SK-N-SH treated with all-trans-retinoic acid at 6 μM for 48 hours (cell line): ENCODE results near the gene NCK2.

Experiments
- ATAC-seq: fragments of 200-7000 bp; cut with Tn5 transposase; 3 replicates; pipeline ENCODE4 v1.9.1; 2020; ENCODE audit warnings: mild to moderate bottlenecking, moderate library complexity
- ARNTL ChIP-seq: fragments of 450-650 bp; formaldehyde crosslinking; IDR thresholded peaks from 2 replicates; pipeline ENCODE4 v1.5.0; 2020; ENCODE audit warnings: low read depth, mild to moderate bottlenecking, moderate library complexity, borderline replicate concordance
- BACH2 ChIP-seq: fragments of 250-450 bp; sonication (Bioruptor Pico); IDR thresholded peaks from 2 replicates; pipeline ENCODE4 v1.9.0; 2021; ENCODE audit warnings: mild to moderate bottlenecking, borderline replicate concordance
- CSDC2 ChIP-seq: fragments of 250-450 bp; sonication (Bioruptor Pico); IDR thresholded peaks from 2 replicates; pipeline ENCODE4 v1.5.0; 2020; ENCODE audit warnings: mild to moderate bottlenecking, moderate library complexity
- ESRRG ChIP-seq: fragments of 250-450 bp; sonication (Bioruptor Pico); IDR thresholded peaks from 2 replicates; pipeline ENCODE4 v1.6.1; 2021; ENCODE audit warnings: mild to moderate bottlenecking
- GLIS3 ChIP-seq: fragments of 250-450 bp; sonication (Bioruptor Pico); IDR thresholded peaks from 2 replicates; pipeline ENCODE4 v1.5.0; 2020; ENCODE audit warnings: mild to moderate bottlenecking, moderate library complexity
- ISL1 ChIP-seq: fragments of 250-450 bp; sonication (Bioruptor Pico); IDR thresholded peaks from 2 replicates; pipeline ENCODE4 v2.1.2; 2022; ENCODE audit warnings: mild to moderate bottlenecking, moderate library complexity
- OSR1 ChIP-seq: fragments of 250-450 bp; sonication (Bioruptor Pico); IDR thresholded peaks from 2 replicates; pipeline ENCODE4 v1.8.0; 2022; ENCODE audit warnings: moderate library complexity, mild to moderate bottlenecking, inconsistent platforms
- PPARA ChIP-seq: fragments of 250-450 bp; sonication (Bioruptor Pico); IDR thresholded peaks from 2 replicates; pipeline ENCODE4 v1.5.0; 2020; ENCODE audit warnings: mild to moderate bottlenecking, borderline replicate concordance
- SNAI2 ChIP-seq: fragments of 250-450 bp; sonication (Bioruptor Pico); IDR thresholded peaks from 2 replicates; pipeline ENCODE4 v1.5.0; 2020; ENCODE audit warnings: mild to moderate bottlenecking, moderate library complexity
- TOX ChIP-seq: fragments of 250-450 bp; sonication (Bioruptor Pico); IDR thresholded peaks from 2 replicates; pipeline ENCODE4 v1.8.0; 2021; ENCODE audit warnings: mild to moderate bottlenecking, moderate library complexity, borderline replicate concordance
- ZC3H10 ChIP-seq: fragments of 250-450 bp; sonication (Bioruptor Pico); IDR thresholded peaks from 2 replicates; pipeline ENCODE4 v1.5.1; 2021; ENCODE audit warnings: mild to moderate bottlenecking, moderate library complexity
- ZFP3 ChIP-seq: fragments of 250-450 bp; sonication (Bioruptor Pico); IDR thresholded peaks from 2 replicates; pipeline ENCODE4 v1.5.0; 2020; ENCODE audit warnings: mild to moderate bottlenecking, moderate library complexity
- ZFP30 ChIP-seq: fragments of 450-650 bp; formaldehyde crosslinking; IDR thresholded peaks from 2 replicates; pipeline ENCODE4 v1.5.0; 2022; ENCODE audit warnings: mild to moderate bottlenecking, moderate library complexity
- ZNF565 ChIP-seq: fragments of 450-650 bp; formaldehyde crosslinking; conservative IDR thresholded peaks from 2 replicates; pipeline ENCODE4 v1.5.0; 2020; ENCODE audit warnings: low read depth, mild to moderate bottlenecking, moderate library complexity
- ZNF70 ChIP-seq: fragments of 450-650 bp; formaldehyde crosslinking; IDR thresholded peaks from 2 replicates; pipeline ENCODE4 v1.5.0; 2020; ENCODE audit warnings: mild to moderate bottlenecking, moderate library complexity
- ZNF8 ChIP-seq: fragments of 450-650 bp; formaldehyde crosslinking; IDR thresholded peaks from 2 replicates; pipeline ENCODE4 v1.5.0; 2020; ENCODE audit warnings: mild to moderate bottlenecking, moderate library complexity
- TF ChIP-seq, protein P1 (sequence below): fragments of 250-450 bp; sonication (Bioruptor Pico); IDR thresholded peaks from 2 replicates; pipeline ENCODE4 v1.5.0; 2020; ENCODE audit warnings: mild to moderate bottlenecking, moderate library complexity
- TF ChIP-seq, protein P2 (sequence below): fragments of 250-450 bp; sonication (Bioruptor Pico); IDR thresholded peaks from 2 replicates; pipeline ENCODE4 v1.8.0; 2021; ENCODE audit warnings: low read depth, mild to moderate bottlenecking, moderate library complexity, borderline replicate concordance
- TF ChIP-seq, protein P3 (sequence below): fragments of 250-450 bp; sonication (Bioruptor Pico); IDR thresholded peaks from 2 replicates; pipeline ENCODE4 v1.8.0; 2020; ENCODE audit warnings: mild to moderate bottlenecking, moderate library complexity, borderline replicate concordance
- TF ChIP-seq, protein P4 (sequence below): fragments of 250-450 bp; sonication (Bioruptor Pico); IDR thresholded peaks from 2 replicates; pipeline ENCODE4 v1.5.1; 2020; ENCODE audit warnings: low read depth, mild to moderate bottlenecking, moderate library complexity
- TF ChIP-seq, protein P5 (sequence below): fragments of 250-450 bp; sonication (Bioruptor Pico); IDR thresholded peaks from 2 replicates; pipeline ENCODE4 v1.5.1; 2021; ENCODE audit warnings: mild to moderate bottlenecking, moderate library complexity

NCK2 gene

DNA sequence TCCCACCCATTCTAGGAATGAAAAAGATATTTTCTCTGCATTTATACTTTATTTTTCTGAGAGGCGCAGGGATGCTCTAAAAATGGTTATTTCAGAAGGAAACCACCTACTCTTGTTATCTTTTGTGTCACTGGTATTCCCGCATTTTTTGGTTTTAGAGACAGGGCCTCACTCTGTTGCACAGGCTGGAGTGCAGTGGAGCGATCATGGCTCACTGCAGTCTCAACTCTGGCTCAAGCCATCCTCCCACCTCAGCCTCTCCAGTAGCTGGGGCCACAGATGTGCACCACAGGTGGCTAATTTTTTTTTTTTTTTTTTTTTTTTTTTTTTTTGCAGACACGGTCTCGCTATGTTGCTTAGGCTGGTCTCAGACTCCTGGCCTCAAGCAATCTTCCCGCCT is 135.9 kb downstream of the NCK2 start:
- TF ChIP-seq ZNF70 (CRISPR knock-in tag): no peak
- TF ChIP-seq ESRRG (CRISPR knock-in tag): no peak
- TF ChIP-seq BACH2 (CRISPR knock-in tag): no peak
- TF ChIP-seq OSR1 (CRISPR knock-in tag): no peak
- TF ChIP-seq, protein P1, sequence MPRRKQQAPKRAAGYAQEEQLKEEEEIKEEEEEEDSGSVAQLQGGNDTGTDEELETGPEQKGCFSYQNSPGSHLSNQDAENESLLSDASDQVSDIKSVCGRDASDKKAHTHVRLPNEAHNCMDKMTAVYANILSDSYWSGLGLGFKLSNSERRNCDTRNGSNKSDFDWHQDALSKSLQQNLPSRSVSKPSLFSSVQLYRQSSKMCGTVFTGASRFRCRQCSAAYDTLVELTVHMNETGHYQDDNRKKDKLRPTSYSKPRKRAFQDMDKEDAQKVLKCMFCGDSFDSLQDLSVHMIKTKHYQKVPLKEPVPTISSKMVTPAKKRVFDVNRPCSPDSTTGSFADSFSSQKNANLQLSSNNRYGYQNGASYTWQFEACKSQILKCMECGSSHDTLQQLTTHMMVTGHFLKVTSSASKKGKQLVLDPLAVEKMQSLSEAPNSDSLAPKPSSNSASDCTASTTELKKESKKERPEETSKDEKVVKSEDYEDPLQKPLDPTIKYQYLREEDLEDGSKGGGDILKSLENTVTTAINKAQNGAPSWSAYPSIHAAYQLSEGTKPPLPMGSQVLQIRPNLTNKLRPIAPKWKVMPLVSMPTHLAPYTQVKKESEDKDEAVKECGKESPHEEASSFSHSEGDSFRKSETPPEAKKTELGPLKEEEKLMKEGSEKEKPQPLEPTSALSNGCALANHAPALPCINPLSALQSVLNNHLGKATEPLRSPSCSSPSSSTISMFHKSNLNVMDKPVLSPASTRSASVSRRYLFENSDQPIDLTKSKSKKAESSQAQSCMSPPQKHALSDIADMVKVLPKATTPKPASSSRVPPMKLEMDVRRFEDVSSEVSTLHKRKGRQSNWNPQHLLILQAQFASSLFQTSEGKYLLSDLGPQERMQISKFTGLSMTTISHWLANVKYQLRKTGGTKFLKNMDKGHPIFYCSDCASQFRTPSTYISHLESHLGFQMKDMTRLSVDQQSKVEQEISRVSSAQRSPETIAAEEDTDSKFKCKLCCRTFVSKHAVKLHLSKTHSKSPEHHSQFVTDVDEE (CRISPR knock-in tag): no peak
- TF ChIP-seq ZFP30 (CRISPR knock-in tag): no peak
- no peak for TF ChIP-seq PPARA (CRISPR knock-in tag)
- no peak for TF ChIP-seq ARNTL (CRISPR knock-in tag)
- TF ChIP-seq CSDC2 (CRISPR knock-in tag): no peak
- no peak for TF ChIP-seq ZNF565 (CRISPR knock-in tag)
- TF ChIP-seq, protein P2, sequence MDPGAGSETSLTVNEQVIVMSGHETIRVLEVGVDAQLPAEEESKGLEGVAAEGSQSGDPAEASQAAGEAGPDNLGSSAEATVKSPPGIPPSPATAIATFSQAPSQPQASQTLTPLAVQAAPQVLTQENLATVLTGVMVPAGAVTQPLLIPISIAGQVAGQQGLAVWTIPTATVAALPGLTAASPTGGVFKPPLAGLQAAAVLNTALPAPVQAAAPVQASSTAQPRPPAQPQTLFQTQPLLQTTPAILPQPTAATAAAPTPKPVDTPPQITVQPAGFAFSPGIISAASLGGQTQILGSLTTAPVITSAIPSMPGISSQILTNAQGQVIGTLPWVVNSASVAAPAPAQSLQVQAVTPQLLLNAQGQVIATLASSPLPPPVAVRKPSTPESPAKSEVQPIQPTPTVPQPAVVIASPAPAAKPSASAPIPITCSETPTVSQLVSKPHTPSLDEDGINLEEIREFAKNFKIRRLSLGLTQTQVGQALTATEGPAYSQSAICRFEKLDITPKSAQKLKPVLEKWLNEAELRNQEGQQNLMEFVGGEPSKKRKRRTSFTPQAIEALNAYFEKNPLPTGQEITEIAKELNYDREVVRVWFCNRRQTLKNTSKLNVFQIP (CRISPR knock-in tag): no peak
- no peak for ATAC-seq

DNA sequence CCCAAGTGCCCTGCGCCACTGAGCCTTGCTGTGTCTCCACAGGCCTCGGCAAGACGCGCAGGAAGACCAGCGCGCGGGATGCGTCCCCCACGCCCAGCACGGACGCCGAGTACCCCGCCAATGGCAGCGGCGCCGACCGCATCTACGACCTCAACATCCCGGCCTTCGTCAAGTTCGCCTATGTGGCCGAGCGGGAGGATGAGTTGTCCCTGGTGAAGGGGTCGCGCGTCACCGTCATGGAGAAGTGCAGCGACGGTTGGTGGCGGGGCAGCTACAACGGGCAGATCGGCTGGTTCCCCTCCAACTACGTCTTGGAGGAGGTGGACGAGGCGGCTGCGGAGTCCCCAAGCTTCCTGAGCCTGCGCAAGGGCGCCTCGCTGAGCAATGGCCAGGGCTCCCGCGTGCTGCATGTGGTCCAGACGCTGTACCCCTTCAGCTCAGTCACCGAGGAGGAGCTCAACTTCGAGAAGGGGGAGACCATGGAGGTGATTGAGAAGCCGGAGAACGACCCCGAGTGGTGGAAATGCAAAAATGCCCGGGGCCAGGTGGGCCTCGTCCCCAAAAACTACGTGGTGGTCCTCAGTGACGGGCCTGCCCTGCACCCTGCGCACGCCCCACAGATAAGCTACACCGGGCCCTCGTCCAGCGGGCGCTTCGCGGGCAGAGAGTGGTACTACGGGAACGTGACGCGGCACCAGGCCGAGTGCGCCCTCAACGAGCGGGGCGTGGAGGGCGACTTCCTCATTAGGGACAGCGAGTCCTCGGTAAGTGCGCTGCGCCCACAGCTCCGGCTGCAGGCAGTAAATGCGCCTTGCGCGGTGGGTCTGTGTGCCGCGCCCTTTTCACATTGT is 136.8 kb downstream of the NCK2 start:
- no peak for ATAC-seq
- no peak for TF ChIP-seq TOX (CRISPR knock-in tag)
- no peak for TF ChIP-seq OSR1 (CRISPR knock-in tag)
- no peak for TF ChIP-seq ZFP3 (CRISPR knock-in tag)
- TF ChIP-seq ZNF565 (CRISPR knock-in tag): no peak
- no peak for TF ChIP-seq CSDC2 (CRISPR knock-in tag)
- TF ChIP-seq, protein P3, sequence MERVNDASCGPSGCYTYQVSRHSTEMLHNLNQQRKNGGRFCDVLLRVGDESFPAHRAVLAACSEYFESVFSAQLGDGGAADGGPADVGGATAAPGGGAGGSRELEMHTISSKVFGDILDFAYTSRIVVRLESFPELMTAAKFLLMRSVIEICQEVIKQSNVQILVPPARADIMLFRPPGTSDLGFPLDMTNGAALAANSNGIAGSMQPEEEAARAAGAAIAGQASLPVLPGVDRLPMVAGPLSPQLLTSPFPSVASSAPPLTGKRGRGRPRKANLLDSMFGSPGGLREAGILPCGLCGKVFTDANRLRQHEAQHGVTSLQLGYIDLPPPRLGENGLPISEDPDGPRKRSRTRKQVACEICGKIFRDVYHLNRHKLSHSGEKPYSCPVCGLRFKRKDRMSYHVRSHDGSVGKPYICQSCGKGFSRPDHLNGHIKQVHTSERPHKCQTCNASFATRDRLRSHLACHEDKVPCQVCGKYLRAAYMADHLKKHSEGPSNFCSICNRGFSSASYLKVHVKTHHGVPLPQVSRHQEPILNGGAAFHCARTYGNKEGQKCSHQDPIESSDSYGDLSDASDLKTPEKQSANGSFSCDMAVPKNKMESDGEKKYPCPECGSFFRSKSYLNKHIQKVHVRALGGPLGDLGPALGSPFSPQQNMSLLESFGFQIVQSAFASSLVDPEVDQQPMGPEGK (CRISPR knock-in tag): no peak
- no peak for TF ChIP-seq PPARA (CRISPR knock-in tag)
- no peak for TF ChIP-seq BACH2 (CRISPR knock-in tag)
- TF ChIP-seq, protein P1 (CRISPR knock-in tag): no peak
- no peak for TF ChIP-seq ZC3H10 (CRISPR knock-in tag)
- TF ChIP-seq ISL1 (CRISPR knock-in tag): no peak
- no peak for TF ChIP-seq ZNF70 (CRISPR knock-in tag)
- TF ChIP-seq, protein P2 (CRISPR knock-in tag): no peak
- TF ChIP-seq, protein P4, sequence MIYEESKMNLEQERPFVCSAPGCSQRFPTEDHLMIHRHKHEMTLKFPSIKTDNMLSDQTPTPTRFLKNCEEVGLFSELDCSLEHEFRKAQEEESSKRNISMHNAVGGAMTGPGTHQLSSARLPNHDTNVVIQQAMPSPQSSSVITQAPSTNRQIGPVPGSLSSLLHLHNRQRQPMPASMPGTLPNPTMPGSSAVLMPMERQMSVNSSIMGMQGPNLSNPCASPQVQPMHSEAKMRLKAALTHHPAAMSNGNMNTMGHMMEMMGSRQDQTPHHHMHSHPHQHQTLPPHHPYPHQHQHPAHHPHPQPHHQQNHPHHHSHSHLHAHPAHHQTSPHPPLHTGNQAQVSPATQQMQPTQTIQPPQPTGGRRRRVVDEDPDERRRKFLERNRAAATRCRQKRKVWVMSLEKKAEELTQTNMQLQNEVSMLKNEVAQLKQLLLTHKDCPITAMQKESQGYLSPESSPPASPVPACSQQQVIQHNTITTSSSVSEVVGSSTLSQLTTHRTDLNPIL (CRISPR knock-in tag): no peak
- TF ChIP-seq SNAI2 (CRISPR knock-in tag): no peak
- TF ChIP-seq, protein P5, sequence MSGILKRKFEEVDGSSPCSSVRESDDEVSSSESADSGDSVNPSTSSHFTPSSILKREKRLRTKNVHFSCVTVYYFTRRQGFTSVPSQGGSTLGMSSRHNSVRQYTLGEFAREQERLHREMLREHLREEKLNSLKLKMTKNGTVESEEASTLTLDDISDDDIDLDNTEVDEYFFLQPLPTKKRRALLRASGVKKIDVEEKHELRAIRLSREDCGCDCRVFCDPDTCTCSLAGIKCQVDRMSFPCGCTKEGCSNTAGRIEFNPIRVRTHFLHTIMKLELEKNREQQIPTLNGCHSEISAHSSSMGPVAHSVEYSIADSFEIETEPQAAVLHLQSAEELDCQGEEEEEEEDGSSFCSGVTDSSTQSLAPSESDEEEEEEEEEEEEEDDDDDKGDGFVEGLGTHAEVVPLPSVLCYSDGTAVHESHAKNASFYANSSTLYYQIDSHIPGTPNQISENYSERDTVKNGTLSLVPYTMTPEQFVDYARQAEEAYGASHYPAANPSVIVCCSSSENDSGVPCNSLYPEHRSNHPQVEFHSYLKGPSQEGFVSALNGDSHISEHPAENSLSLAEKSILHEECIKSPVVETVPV (CRISPR knock-in tag): no peak
- no peak for TF ChIP-seq GLIS3 (CRISPR knock-in tag)
- TF ChIP-seq ZNF8 (CRISPR knock-in tag): no peak
- TF ChIP-seq, all 23 proteins: peak for 0
